OCI-LY1 (cell line): ENCODE results near the gene RNFT2.

Experiments
- CTCF ChIP-seq: fragments of 200-600 bp; sonication (generic), shearing (Covaris generic); IDR thresholded peaks from 2 replicates; pipeline ENCODE4 v1.5.1; 2017; ENCODE audit warnings: mild to moderate bottlenecking, antibody characterized with exemption, low read length, moderate library complexity, mixed read lengths
- EZH2 ChIP-seq: fragments of 200-600 bp; sonication (generic), shearing (Covaris generic); IDR thresholded peaks from 2 replicates; pipeline ENCODE4 v1.8.0; 2017; ENCODE audit warnings: borderline replicate concordance, mixed run types, mild to moderate bottlenecking, antibody characterized with exemption, low read length, moderate library complexity, mixed read lengths

- no peak for TF ChIP-seq CTCF
- TF ChIP-seq EZH2: no peak
These were observed 42.8 kb downstream of the RNFT2 start for GRCh38 chr12:116780942-116781341.
